Measurements from ENCODE around the gene FLNB.

Gene FLNB

DNA sequence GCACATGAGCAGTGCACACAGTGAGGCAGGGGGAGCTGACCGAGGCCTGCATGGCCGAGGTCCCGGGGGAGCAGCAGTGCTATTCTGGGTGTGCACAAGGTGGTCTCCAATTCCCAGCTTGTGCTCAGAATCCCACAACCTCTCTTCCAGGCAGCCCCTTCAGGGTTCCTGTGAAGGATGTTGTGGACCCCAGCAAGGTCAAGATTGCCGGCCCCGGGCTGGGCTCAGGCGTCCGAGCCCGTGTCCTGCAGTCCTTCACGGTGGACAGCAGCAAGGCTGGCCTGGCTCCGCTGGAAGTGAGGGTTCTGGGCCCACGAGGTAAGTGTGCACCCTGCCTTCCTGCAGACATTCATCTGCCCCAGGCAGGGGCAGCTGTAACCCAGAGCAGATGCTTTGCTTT, 122.4 kb downstream of the FLNB start:
- Histone ChIP-seq H3K36me3 (replicated peaks; ENCODE audit: insufficient read depth, low read length) (no peaks in the 10 kb centered on the region), H3K4me2 (ENCODE audit: low read depth, low read length) (no peak overlapping the region), H3K79me2 (ENCODE audit: low read length) (no peaks in the 10 kb centered on the region)

DNA sequence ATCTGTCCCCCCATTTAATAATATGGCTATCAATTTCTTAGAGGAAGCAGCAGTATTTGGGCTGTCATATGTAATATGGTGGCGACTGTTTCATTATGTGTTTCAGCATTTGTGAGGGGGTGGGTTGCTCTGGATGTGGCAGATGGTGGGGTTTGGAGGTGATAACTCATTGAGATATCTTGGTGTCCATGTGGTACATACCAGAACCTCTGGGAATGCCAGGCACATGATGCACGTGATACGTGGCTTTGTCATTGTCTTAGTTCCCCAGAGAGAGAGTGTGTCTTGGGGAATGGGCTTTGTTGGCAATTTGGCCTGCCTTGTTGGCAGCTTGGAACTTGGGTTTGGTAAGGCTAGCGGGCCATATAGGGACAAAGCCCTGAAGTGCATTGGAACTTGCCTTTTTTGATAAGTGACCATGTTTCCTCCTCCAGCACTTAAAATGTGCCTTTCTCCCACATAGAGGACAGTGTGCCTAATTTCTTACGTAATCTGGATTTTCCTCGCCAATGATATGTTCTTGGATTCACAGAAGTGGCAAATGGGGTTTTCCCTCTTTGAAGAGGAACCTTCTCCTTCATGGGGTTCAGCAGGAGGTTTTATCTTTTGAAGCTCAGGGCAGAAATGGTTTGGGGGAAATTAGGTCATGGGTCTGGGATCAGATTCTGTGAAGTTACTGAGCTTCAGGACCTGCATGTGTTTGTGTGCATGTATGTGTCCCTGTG, 123.0 kb downstream of the FLNB start:
- H3K4me3 ChIP-seq (ENCODE audit: low read length) = no peak overlapping the region
- no peak for DNase-seq
- no peak overlapping the region for H3K27ac ChIP-seq (ENCODE audit: low read length)
- TF ChIP-seq EZH2 (optimal IDR thresholded peaks at IDR 0.05; ENCODE audit: low read depth, low read length) (no peak), EZH2phosphoT487 (IDR thresholded peaks at IDR 0.05; ENCODE audit: low read length) (no peak)
- TF ChIP-seq, protein P1, sequence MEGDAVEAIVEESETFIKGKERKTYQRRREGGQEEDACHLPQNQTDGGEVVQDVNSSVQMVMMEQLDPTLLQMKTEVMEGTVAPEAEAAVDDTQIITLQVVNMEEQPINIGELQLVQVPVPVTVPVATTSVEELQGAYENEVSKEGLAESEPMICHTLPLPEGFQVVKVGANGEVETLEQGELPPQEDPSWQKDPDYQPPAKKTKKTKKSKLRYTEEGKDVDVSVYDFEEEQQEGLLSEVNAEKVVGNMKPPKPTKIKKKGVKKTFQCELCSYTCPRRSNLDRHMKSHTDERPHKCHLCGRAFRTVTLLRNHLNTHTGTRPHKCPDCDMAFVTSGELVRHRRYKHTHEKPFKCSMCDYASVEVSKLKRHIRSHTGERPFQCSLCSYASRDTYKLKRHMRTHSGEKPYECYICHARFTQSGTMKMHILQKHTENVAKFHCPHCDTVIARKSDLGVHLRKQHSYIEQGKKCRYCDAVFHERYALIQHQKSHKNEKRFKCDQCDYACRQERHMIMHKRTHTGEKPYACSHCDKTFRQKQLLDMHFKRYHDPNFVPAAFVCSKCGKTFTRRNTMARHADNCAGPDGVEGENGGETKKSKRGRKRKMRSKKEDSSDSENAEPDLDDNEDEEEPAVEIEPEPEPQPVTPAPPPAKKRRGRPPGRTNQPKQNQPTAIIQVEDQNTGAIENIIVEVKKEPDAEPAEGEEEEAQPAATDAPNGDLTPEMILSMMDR (IDR thresholded peaks at IDR 0.05; ENCODE audit: low read length) = no peak
- H3K36me3 ChIP-seq (replicated peaks; ENCODE audit: insufficient read depth, low read length) = no peaks in the 10 kb centered on the region
- H3K27me3 ChIP-seq (replicated peaks; ENCODE audit: insufficient read depth, low read length) = no peaks in the 10 kb centered on the region
- no peak overlapping the region for H3K9ac ChIP-seq (ENCODE audit: low read length)
- no peak overlapping the region for H2AFZ ChIP-seq (ENCODE audit: low read length)
- no peaks in the 10 kb centered on the region for H3K9me2 ChIP-seq (replicated peaks; ENCODE audit: insufficient read depth, low read length)
- H3K9me3 ChIP-seq (replicated peaks; ENCODE audit: insufficient read depth, low read length) = no peaks in the 10 kb centered on the region
- no peaks in the 10 kb centered on the region for H3K79me2 ChIP-seq (ENCODE audit: low read length)
- no peak overlapping the region for H3K4me2 ChIP-seq (ENCODE audit: low read depth, low read length)
- H4K20me1 ChIP-seq (ENCODE audit: insufficient read depth, low read length) = no peaks in the 10 kb centered on the region
- no peaks in the 10 kb centered on the region for H3F3A ChIP-seq (ENCODE audit: insufficient read depth, low read length)
- no peaks in the 10 kb centered on the region for H3K4me1 ChIP-seq (ENCODE audit: low read length)

More for the DNA sequence above, 122.4 kb downstream of the FLNB start:
- Histone ChIP-seq H3K27ac (ENCODE audit: low read length) (no peak overlapping the region), H3K9ac (ENCODE audit: low read length) (no peak overlapping the region), H3K4me3 (ENCODE audit: low read length) (no peak overlapping the region), H3F3A (ENCODE audit: insufficient read depth, low read length) (no peaks in the 10 kb centered on the region), H3K9me2 (replicated peaks; ENCODE audit: insufficient read depth, low read length) (no peaks in the 10 kb centered on the region), H4K20me1 (ENCODE audit: insufficient read depth, low read length) (no peaks in the 10 kb centered on the region), H2AFZ (ENCODE audit: low read length) (no peak overlapping the region), H3K27me3 (replicated peaks; ENCODE audit: insufficient read depth, low read length) (no peaks in the 10 kb centered on the region), H3K9me3 (replicated peaks; ENCODE audit: insufficient read depth, low read length) (no peaks in the 10 kb centered on the region), H3K4me1 (ENCODE audit: low read length) (no peaks in the 10 kb centered on the region)
- DNase-seq = no peak
- no peak for TF ChIP-seq EZH2phosphoT487 (IDR thresholded peaks at IDR 0.05; ENCODE audit: low read length)
- TF ChIP-seq, protein P1 (IDR thresholded peaks at IDR 0.05; ENCODE audit: low read length) = no peak
- no peak for TF ChIP-seq EZH2 (optimal IDR thresholded peaks at IDR 0.05; ENCODE audit: low read depth, low read length)

DNA sequence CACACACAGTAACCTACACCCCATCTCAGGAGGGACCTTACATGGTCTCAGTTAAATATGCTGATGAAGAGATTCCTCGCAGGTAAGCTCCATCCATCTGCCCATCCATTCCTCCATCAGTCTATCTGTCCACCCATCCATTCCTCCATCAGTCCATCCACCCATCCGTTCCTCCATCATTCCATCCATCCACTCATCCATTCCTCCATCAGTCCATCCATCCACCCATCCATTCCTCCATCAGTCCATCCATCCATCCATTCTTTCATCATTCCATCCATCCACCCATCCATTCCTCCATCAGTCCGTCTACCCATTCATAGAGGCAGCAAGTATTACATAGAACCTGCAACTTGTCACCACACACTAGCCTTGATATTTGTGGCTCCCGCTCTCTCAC, 124.6 kb downstream of the FLNB start:
- Histone ChIP-seq H3K9me2 (replicated peaks; ENCODE audit: insufficient read depth, low read length) (no peaks in the 10 kb centered on the region), H3K27ac (ENCODE audit: low read length) (no peak overlapping the region), H3K9ac (ENCODE audit: low read length) (no peak overlapping the region), H3K36me3 (replicated peaks; ENCODE audit: insufficient read depth, low read length) (no peaks in the 10 kb centered on the region), H2AFZ (ENCODE audit: low read length) (no peak overlapping the region), H3K9me3 (replicated peaks; ENCODE audit: insufficient read depth, low read length) (no peaks in the 10 kb centered on the region), H3K4me3 (ENCODE audit: low read length) (no peak overlapping the region), H3K4me2 (ENCODE audit: low read depth, low read length) (no peak overlapping the region), H4K20me1 (ENCODE audit: insufficient read depth, low read length) (no peaks in the 10 kb centered on the region), H3K4me1 (ENCODE audit: low read length) (no peaks in the 10 kb centered on the region), H3F3A (ENCODE audit: insufficient read depth, low read length) (no peaks in the 10 kb centered on the region), H3K27me3 (replicated peaks; ENCODE audit: insufficient read depth, low read length) (no peaks in the 10 kb centered on the region), H3K79me2 (ENCODE audit: low read length) (no peaks in the 10 kb centered on the region)
- TF ChIP-seq EZH2 (optimal IDR thresholded peaks at IDR 0.05; ENCODE audit: low read depth, low read length) = no peak
- TF ChIP-seq, protein P1 (IDR thresholded peaks at IDR 0.05; ENCODE audit: low read length) = no peak
- no peak for TF ChIP-seq EZH2phosphoT487 (IDR thresholded peaks at IDR 0.05; ENCODE audit: low read length)
- no peak for DNase-seq
